T-helper 1 cell (primary cell): ENCODE data around the gene GLIS2.
A peak's percentile ranks its signal among the peaks of the same experiment; 100 is the strongest.

Source experiments
- DNase-seq, 5 donors: peaks; one replicate each; pipeline ENCODE4 v3.0.0-alpha.2; 2012 to 2020
- total RNA-seq, 4 donors: gene quantifications; one replicate each; lab custom pipeline; 2026; lab: John Stamatoyannopoulos, UW

Gene GLIS2
- 0 to 0.36 (median 0) reads per million in 4 donors for total RNA-seq

DNA sequence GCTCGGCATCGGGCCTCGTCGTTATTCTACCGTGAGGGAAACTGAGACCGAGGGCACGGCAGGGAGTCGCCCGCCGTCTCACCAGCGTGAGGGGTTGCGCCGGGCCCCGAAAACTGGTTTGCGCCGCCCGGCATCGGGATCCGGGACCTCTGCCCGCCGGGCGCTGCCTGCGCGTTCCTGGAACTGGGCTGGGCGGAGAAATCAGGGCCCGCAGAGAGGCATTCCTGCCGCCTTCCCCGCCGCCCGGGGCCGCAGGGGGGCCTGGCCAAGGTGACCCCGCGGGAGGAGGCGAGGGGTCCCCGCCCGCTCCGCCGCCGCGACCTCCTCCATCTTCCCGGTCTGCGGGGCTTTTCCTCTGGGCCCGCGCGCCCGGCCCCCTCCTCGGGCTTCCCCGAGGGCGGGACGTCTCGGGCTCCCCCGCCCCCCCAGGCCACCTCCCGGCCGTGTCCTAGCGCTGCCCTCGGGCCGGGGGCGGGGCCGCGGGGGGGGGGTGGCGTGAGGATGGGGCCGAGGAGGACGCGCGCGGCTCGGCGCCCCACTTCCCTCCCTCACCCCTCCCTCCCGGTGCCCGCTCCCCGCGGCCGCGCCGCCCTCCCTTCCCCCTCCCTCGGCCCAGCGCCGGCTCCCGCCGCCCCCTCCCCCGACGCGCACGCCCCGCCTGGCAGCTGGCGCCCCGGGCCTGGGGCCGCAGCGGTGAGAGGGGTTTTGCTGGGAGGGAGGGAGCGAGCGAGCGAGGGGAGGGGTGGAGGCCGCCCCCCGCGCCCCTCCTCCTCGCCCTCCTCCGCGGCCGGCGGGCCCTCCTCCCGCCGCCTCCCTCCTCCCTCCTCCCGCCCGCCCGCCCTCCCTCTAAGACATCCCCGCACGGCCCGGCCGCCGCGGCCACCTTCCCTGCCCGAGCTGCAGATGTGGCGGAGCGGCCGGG lies at the start of gene GLIS2:
GLIS2 (plus strand) TSS at position 882 of the 922 bp plus-strand sequence. CDS start 16,214 bp downstream, outside the sequence.
- peak in 2 of 5 donors; percentile 42 for DNase-seq

DNA sequence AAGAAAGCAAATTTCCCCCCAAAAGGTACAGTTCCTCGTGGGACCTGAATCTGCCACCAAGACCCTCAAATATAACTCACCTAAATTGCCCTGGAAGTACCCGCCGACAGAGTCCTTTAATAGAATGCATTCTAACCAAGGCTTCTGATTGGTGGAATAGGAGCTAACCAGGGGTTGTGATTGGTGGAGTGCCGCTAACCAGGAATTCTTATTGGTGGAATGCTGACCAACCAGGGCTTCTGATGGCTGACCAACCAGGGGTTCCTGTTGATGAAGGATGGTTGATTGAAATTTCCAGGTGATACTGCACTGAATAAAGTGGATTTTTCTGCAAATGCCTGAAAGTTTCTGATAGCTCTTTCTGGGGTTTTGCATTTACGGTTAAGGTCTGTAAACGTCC lies 49.5 kb upstream of the GLIS2 start:
- DNase-seq = no peak

GRCh38 chr16:4270091-4270490 lies 45.8 kb upstream of the GLIS2 start:
- no peak for DNase-seq

- DNase-seq = no peak
Observed at GRCh38 chr16:4270595-4270994, 45.3 kb upstream of the GLIS2 start.

- peak; percentile 74 to 90 (median 82) for DNase-seq
Observed at GRCh38 chr16:4271176-4272113, 44.4 kb upstream of the GLIS2 start.

DNA sequence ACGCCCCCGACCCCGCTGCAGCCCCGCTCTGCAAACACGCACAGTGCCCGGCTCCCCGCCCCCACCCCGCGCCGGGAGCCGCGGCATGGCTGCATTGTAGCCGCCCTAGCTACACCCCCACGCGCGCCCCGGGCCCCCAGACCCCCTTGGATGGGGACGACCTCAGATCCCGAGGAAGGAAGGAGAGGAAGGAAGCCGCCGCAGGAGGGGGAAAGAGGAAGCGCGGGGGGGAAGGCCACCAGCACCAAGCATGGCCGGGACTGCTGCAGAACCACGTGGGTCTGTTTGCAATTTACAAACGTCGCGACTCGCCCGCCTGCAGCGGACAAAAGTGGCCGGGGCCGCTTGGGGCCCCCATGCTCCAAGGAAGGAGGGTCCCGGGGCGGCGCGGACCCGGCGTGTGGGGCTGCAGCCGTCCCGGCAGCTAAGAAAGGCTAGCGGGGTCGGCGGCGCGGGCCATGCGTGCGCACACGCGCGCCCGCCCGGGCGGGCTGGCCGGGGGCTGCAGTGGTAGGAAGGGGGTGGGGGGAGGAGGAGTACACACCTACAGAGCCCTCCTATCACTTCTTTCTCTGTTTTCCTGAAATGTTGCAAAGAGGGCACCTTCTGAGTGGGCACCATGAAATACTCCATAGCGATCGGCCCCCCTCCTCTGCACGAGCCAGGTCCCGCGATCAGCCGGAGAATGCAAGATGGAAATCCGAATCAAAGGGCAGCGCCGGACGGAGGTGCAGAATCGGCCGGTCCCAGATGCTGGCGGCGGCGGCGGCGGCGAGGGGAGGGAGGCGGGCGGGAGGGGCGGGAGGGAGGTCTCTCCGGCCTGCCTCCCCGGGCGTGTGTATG lies 43.5 kb upstream of the GLIS2 start:
- peak; percentile 19 to 44 (median 38) for DNase-seq

DNA sequence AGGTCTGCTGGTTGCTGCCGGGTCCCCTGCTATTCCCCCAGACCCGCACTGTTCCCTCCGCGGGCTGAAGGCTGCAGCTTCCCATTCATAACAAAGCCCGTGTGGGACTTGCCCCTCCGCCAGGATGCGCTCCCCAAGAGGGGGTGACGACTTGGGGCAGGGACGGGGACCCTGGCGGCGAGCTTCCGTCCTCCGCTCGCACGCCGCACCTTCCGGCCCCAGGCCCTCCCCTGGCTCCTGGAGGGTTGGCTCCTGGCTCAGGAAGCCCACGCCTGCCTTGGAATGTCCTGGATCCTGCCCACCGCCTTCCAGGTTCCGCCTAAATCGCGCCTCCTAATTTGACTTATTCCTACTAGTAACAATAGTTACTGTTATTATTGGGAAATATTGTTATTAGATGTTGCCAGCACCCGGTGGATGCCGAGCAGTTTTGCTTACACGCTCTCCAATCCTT lies 42.0 kb upstream of the GLIS2 start:
- DNase-seq = peak; percentile 19 to 54 (median 30)

DNA sequence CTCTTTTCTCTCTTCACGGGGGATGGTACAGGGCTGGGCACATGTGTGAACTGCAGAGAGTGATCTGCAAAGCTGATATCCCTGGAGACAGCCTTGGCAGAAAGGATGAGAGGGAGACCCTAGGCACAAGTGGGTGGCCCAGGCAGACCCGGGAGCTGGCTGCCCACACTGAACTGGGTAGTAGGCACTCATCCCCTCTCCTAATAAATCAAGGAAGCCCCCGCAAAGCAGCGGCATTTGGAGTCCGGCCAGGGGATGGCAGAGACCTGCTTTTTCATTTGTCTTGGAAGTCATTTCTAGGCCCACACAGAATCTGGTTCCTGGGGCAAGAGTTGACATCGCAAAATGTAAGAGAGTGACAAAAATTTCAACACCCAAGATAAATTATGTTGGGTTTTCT lies 40.0 kb upstream of the GLIS2 start:
- DNase-seq = no peak

GRCh38 chr16:4277987-4278513 lies 37.8 kb upstream of the GLIS2 start:
- DNase-seq = no peak

- DNase-seq = no peak
Observed at GRCh38 chr16:4280625-4281024, 35.2 kb upstream of the GLIS2 start.

- no peak for DNase-seq
Observed at GRCh38 chr16:4283441-4283840, 32.4 kb upstream of the GLIS2 start.

GRCh38 chr16:4283939-4284338 lies 31.9 kb upstream of the GLIS2 start:
- DNase-seq = no peak

- DNase-seq = no peak
Observed at GRCh38 chr16:4285167-4285566, 30.7 kb upstream of the GLIS2 start.

DNA sequence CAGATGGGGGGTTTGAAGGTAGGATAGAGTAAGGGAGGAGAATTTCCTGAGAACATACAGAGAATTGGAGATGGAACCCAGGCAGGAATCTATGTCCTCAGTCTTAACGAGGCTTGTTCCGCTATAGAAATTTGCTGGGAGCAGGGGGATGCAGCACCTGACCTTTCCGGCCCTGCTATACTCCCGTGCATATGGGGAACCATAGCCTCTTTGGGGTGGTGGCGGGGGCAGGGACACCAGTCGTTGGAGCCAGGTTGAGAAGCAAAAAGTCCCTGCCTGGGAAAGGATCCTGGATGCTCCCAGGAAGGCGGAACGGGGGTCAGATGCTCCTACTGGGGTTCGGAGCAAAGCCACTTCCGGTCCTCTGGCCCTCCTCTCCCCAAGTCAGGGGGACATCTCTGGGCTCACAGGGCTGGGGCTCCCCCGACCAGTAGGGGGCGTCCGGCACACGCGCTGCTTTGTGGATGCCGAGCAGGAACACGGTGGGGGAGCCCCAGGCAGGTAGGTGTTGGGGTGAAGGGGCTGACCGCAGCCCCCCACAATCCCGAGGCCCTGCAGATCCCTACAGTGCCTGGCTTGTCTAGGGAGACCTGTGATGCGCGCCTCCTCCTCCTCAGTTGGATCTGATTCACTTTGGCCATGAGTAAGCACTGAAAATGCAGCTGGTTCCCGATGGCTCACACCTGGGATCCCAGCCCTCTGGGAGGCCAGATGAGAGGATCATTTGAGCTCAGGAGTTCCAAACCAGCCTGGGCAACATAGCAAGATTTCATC lies 27.5 kb upstream of the GLIS2 start:
- peak; percentile 61 to 79 (median 73) for DNase-seq

GRCh38 chr16:4290236-4290830 lies 25.5 kb upstream of the GLIS2 start:
- DNase-seq = no peak

DNA sequence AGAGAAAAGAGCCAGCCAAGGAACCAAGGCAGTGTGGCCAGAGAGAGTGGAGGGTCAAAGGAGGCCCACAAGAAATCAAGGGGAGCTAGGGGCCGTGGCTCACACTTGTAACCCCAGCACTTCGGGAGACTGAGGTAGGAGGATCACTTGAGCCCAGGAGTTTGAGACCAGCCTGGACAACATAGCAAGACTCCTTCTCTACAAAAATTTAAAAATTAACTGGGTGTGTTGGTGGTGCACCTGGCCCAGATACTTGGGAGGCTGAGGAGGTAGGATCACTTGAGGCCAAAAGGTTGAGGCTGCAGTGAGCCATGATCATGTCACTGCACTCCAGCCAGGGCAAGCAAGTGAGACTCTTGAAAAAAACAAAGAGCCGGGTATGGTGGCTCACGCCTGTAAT lies 24.2 kb upstream of the GLIS2 start:
- no peak for DNase-seq

DNA sequence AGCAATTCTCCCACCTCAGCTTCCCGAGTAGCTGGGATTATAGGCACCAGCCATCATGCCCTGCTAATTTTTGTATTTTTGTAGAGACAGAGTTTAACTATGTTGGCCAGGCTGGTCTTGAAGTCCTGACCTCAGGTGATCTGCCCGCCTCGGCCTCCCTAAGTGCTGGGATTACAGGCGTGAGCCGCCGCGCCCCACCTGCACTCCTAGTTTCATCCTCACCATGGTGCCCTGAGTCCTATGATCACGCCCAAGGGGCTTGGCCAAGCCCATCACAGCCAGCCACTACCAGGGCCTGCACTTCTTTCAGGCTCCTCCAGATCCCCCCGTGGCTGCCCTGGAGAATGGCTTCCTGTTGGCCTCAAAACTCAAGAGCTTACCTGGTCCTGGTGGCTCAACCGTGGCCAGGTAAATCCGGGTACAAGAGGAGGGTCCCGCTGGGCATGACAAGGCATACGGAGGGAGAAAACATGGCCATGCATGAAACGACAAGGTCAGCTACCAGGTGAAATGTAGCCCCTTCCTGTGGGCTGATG lies 22.6 kb upstream of the GLIS2 start:
- no peak for DNase-seq

DNA sequence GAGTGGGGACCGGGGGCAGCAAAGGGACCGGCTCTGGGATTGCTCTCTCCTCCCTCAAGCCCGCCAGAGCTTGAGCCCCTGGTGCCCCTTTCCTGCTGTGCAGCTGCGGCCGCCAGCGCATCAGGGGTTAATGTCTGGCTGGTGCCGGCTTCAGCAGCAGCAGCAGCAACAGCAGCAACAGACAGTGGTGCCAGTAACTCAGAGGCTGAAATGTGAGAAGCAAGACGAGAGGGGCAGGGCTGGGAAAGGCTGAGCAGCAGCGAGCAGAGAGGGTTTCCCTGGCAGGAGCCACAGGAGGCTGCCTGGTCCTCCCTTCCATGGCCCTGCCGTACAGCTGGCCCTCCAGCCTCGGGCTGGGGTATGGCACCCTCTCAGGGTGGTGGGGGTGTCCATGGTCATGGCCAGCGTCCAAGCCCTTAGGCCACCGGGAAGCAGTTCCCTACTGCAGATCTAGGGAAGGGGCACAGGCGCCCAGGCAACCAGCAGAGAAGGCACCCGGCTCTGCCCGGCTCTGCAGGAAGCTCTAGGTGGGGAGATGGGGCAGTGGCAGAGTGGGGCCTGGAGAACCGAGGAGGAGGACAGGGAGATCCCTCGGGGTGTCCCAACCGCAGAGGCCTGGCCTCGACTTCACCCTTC lies 21.9 kb upstream of the GLIS2 start:
- DNase-seq = no peak

- no peak for DNase-seq
Observed at GRCh38 chr16:4295581-4295980, 20.3 kb upstream of the GLIS2 start.

- no peak for DNase-seq
Observed at GRCh38 chr16:4297480-4297879, 18.4 kb upstream of the GLIS2 start.
